ENCODE measurements around the gene VWA7.

Gene VWA7

GRCh38 chr6:31730631-31731086, 46.5 kb downstream of the VWA7 start:
- no peak for TF ChIP-seq MAX (IDR thresholded peaks at IDR 0.05; ENCODE audit: low read depth, low read length)
- TF ChIP-seq POLR2A (IDR thresholded peaks at IDR 0.05; ENCODE audit: extremely low read depth, insufficient read length): no peak
- TF ChIP-seq, protein P1, sequence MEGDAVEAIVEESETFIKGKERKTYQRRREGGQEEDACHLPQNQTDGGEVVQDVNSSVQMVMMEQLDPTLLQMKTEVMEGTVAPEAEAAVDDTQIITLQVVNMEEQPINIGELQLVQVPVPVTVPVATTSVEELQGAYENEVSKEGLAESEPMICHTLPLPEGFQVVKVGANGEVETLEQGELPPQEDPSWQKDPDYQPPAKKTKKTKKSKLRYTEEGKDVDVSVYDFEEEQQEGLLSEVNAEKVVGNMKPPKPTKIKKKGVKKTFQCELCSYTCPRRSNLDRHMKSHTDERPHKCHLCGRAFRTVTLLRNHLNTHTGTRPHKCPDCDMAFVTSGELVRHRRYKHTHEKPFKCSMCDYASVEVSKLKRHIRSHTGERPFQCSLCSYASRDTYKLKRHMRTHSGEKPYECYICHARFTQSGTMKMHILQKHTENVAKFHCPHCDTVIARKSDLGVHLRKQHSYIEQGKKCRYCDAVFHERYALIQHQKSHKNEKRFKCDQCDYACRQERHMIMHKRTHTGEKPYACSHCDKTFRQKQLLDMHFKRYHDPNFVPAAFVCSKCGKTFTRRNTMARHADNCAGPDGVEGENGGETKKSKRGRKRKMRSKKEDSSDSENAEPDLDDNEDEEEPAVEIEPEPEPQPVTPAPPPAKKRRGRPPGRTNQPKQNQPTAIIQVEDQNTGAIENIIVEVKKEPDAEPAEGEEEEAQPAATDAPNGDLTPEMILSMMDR (IDR thresholded peaks at IDR 0.05; ENCODE audit: low read depth, low read length): no peak
- no peak for TF ChIP-seq MYC (IDR thresholded peaks at IDR 0.05; ENCODE audit: low read depth, low read length)
- peak overlapping the region; percentile 30 for H3K4me3 ChIP-seq (ENCODE audit: low read depth, low read length)
- DNase-seq (ENCODE audit: low read depth): peak; percentile 32

- peak; percentile 91 for DNase-seq (ENCODE audit: low read depth)
- TF ChIP-seq MAX (IDR thresholded peaks at IDR 0.05; ENCODE audit: low read depth, low read length) (peak; percentile 39; the same call in 1 of the 2 replicates), POLR2A (IDR thresholded peaks at IDR 0.05; ENCODE audit: extremely low read depth, insufficient read length) (peak; percentile 35), MYC (IDR thresholded peaks at IDR 0.05; ENCODE audit: low read depth, low read length) (peak; percentile 35; the same call in 1 of the 2 replicates)
- TF ChIP-seq, protein P1 (IDR thresholded peaks at IDR 0.05; ENCODE audit: low read depth, low read length): no peak
- peak overlapping the region; percentile 69 for H3K4me3 ChIP-seq (ENCODE audit: low read depth, low read length)
These were observed 47.0 kb downstream of the VWA7 start for GRCh38 chr6:31729979-31730630.

DNA sequence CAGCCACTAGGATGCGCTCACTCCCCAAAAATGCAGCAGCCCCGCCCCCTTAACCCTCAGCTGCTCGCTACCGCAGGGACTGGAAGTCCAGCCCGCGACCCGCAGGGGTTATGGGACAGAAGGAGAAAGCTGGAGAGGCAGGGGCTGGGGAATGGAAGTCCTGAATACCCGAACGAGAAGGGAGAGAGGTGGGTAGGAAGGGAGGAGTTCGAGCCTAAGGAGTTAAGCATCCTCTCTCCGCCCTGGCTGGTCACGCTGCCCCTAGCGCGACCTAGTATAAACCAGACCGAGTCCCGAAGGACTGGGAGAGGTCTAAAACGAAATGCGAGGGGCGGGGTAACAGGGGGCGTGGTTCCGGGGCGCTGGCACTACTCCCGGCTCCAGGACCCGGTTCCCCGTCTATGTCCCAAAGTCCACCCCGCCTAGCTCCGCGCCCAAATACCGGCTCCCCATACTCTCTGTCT, 47.6 kb downstream of the VWA7 start:
- TF ChIP-seq MAX (IDR thresholded peaks at IDR 0.05; ENCODE audit: low read depth, low read length) (peak; percentile 28), POLR2A (IDR thresholded peaks at IDR 0.05; ENCODE audit: extremely low read depth, insufficient read length) (peak; percentile 6), MYC (IDR thresholded peaks at IDR 0.05; ENCODE audit: low read depth, low read length) (peak; percentile 66)
- TF ChIP-seq, protein P1 (IDR thresholded peaks at IDR 0.05; ENCODE audit: low read depth, low read length): peak; percentile 83
- peak; percentile 94 for DNase-seq (ENCODE audit: low read depth)
- peak overlapping the region; percentile 69 for H3K4me3 ChIP-seq (ENCODE audit: low read depth, low read length)

GRCh38 chr6:31728767-31729514, 48.2 kb downstream of the VWA7 start, which contains the start of gene DDAH2:
DDAH2 (minus strand) TSS chr6:31729299; CDS start chr6:31729161, 138 bp downstream.
- no peak for TF ChIP-seq MAX (IDR thresholded peaks at IDR 0.05; ENCODE audit: low read depth, low read length)
- peak; percentile 6 for TF ChIP-seq POLR2A (IDR thresholded peaks at IDR 0.05; ENCODE audit: extremely low read depth, insufficient read length)
- H3K4me3 ChIP-seq (ENCODE audit: low read depth, low read length): peak within 1 kb of the TSS; percentile 69
- DNase-seq (ENCODE audit: low read depth): no peak

- TF ChIP-seq MYC (IDR thresholded peaks at IDR 0.05; ENCODE audit: low read depth, low read length) (no peak), POLR2A (IDR thresholded peaks at IDR 0.05; ENCODE audit: extremely low read depth, insufficient read length) (no peak), MAX (IDR thresholded peaks at IDR 0.05; ENCODE audit: low read depth, low read length) (no peak)
- TF ChIP-seq, protein P1 (IDR thresholded peaks at IDR 0.05; ENCODE audit: low read depth, low read length): no peak
- no peak for DNase-seq (ENCODE audit: low read depth)
- H3K4me3 ChIP-seq (ENCODE audit: low read depth, low read length): no peak overlapping the region
These were observed 49.1 kb downstream of the VWA7 start for GRCh38 chr6:31727717-31728671.
